Heart left ventricle (tissue), 16 donors: Measurements from ENCODE around the gene SCYL1. TPM values are rescaled to one million over a fixed set of nuclear protein-coding genes. Genes with fewer than 3 reads are reported as not detected.

ENCODE experiments used
- ATAC-seq, 4 donors: fragments of 200-7000 bp; cut with Tn5 transposase; one replicate each; pipeline ENCODE4 v1.9.1; 2020 to 2022; ENCODE audit warnings: moderate library complexity in 4 of 4, mild to moderate bottlenecking in 3 of 4, moderate number of reproducible peaks in 1 of 4
- DNase-seq, 5 donors: peaks; one replicate each; pipeline ENCODE4 v3.0.0-alpha.2; 2020
- H3K27ac ChIP-seq, 12 donors: fragments of 200-600 bp; sonication (generic) in 4 of 12; one replicate each; pipeline versions ENCODE4 v1.5.0 to v1.8.0; 2016 to 2022; ENCODE audit warnings: mild to moderate bottlenecking in 2 of 12
- H3K27me3 ChIP-seq, 9 donors: fragments of 200-600 bp; sonication (generic) in 2 of 9; one replicate each; pipeline versions ENCODE4 v1.5.1 to v1.8.0; 2016 to 2022; ENCODE audit warnings: mild to moderate bottlenecking in 3 of 9
- H3K36me3 ChIP-seq, 9 donors: fragments of 200-600 bp; sonication (generic) in 2 of 9; one replicate each; pipeline versions ENCODE4 v1.5.0 to v1.8.0; 2018 to 2022; ENCODE audit warnings: mild to moderate bottlenecking in 2 of 9
- H3K4me1 ChIP-seq, 12 donors: fragments of 200-600 bp; sonication (generic) in 4 of 12; one replicate each; pipeline versions ENCODE4 v1.5.0 to v1.8.0; 2016 to 2022; ENCODE audit warnings: mild to moderate bottlenecking in 3 of 12
- H3K4me3 ChIP-seq, 12 donors: fragments of 200-600 bp; sonication (generic) in 4 of 12; one replicate each; pipeline versions ENCODE4 v1.5.0 to v1.8.0; 2017 to 2022; ENCODE audit warnings: mild to moderate bottlenecking in 9 of 12, moderate library complexity in 4 of 12
- H3K9me3 ChIP-seq, 12 donors: fragments of 200-600 bp; sonication (generic) in 4 of 12; one replicate each; pipeline versions ENCODE4 v1.5.0 to v1.8.0; 2016 to 2022; ENCODE audit warnings: mild to moderate bottlenecking in 1 of 12
- CTCF ChIP-seq, 12 donors: fragments of 200-600 bp; sonication (generic) in 4 of 12; IDR thresholded peaks; one replicate each; pipeline versions ENCODE4 v1.5.0 to v1.8.0; 2018 to 2022; ENCODE audit warnings: antibody characterized with exemption in 12 of 12, mild to moderate bottlenecking in 5 of 12
- POLR2A ChIP-seq, 2 donors: fragments of 450-650 bp; IDR thresholded peaks; one replicate each; pipeline ENCODE4 v1.6.1; 2017; ENCODE audit warnings: antibody characterized with exemption in 2 of 2, mild to moderate bottlenecking in 2 of 2, moderate library complexity in 2 of 2
- WGBS, 4 donors: extraction: QIAGEN DNeasy Blood & Tissue Kit in 2 of 4; methylation state at CpG; one replicate each; pipeline versions ENCODE4 v1.1.5 to v1.1.7; 2013 to 2018; 5-methylcytosine and 5-hydroxymethylcytosine counted together
- intact Hi-C, 10 donors: fragments of 100-400 bp; cut with DNase I; formaldehyde crosslinking; loops; one replicate each; pipeline versions ENCODE4 v1.11.1 to v1.14.2; 2022
- polyA plus RNA-seq, 2 donors: library from polyadenylated mRNA; stranded (reverse); fragments of 200-250 nt; gene quantifications; one replicate each; pipeline ENCODE4 v1.2.3, GENCODE V29; 2013
- total RNA-seq, 9 donors: library from RNA; depleted of rRNA in 2 of 9; stranded (reverse); fragments of >200 nt in 2 of 9; fragmentation: NEBNext Ultra II Directional in 3 of 9; extraction: Animal tissue kit (Norgen Biotek cat#: 25700) in 3 of 9; gene quantifications; one replicate each; pipeline versions ENCODE4 v1.1.0 to v1.2.4, GENCODE V29; 2016 to 2023
- donor health status: ischemic (EF 13 %, LVEDD 7.1; RV severe dilation, severe dysfunction).
- donor health status: healthy with polysubstance abuse.
- donor health status: DM: no; HTN: yes; CAD: no.
- donor health status: DM: no; HTN: no; CAD: no.
- donor health status: ischemic (EF 25% LVEDD 6.9; RV normal size, moderate dysfunction).
- donor health status: ischemic (EF 25% LVEDD 5.7; RV mildly dilated, moderate dysfunction).
- donor health status: healthy.
- donor health status: DM: yes; HTN: yes; CAD: no.
- donor health status: ischemic (EF 35%, LVEDD 5.7; RV mildly dilated, moderate dysfunction).
- donor health status: nonischemic (EF 11% LVEDD 7.7; RV severe dilation, severe dysfunction).
- donor health status: DM: yes; HTN: yes; CAD: no.
- donor health status: PGD.
- donor health status: ischemic (EF 29% LVEDD 5.4; RV normal size, mild dysfunction).
- donor health status: nonischemic (EF 23%, LVEDD 6.1; RV moderate dilation, normal function).

SCYL1 gene
- total and polyA plus RNA-seq, 11 donors, result 51.6 to 135 (median 64.2) TPM

GRCh38 chr11:65574109-65574810 lies 49.4 kb downstream of the SCYL1 start:
- no peaks in the 10 kb centered on the region for H3K9me3 ChIP-seq
- ATAC-seq (peak; percentile 18 to 67 (median 59)), DNase-seq (peak; percentile 96 to 98 (median 97))
- H3K4me1 ChIP-seq, result peaks cover 17 to 86% (median 68%) of the 10 kb centered on the region in 12 donors
- peaks cover 0 to 6% (median 0%) of the 10 kb centered on the region in 9 donors for H3K27me3 ChIP-seq
- WGBS, 4 donors, result 1 to 3% (median 3%) methylated on average over 23 to 67 of the region's 67 CpGs
- peaks cover 0 to 14% (median 2%) of the 10 kb centered on the region in 9 donors for H3K36me3 ChIP-seq
- intact Hi-C loops, result loop anchor here in 5 of 10 donors (1.0 to 5.0 kb wide), 6 partner anchors 15 to 152 kb away; partner anchors contain the start of genes MAP3K11 (in 3 of the 5), NEAT1 (in 1 of the 5), PCNX3 (in 1 of the 5) and RELA (in 1 of the 5)
- peak overlapping the region; percentile 89 to 99 (median 96) for H3K27ac ChIP-seq
- peak overlapping the region; percentile 1 to 96 (median 78) for H3K4me3 ChIP-seq
- TF ChIP-seq CTCF (IDR thresholded peaks at IDR 0.05) (peak; percentile 93 to 100 (median 98)), POLR2A (IDR thresholded peaks at IDR 0.05) (peak in 1 of 2 donors; percentile 42)

GRCh38 chr11:65574811-65575567 lies 50.1 kb downstream of the SCYL1 start:
- Histone ChIP-seq H3K36me3 (peaks cover 0 to 21% (median 9%) of the 10 kb centered on the region in 9 donors), H3K27me3 (peaks cover 0 to 6% (median 0%) of the 10 kb centered on the region in 9 donors), H3K4me3 (peak overlapping the region; percentile 1 to 96 (median 79)), H3K27ac (peak overlapping the region; percentile 89 to 99 (median 96)), H3K4me1 (peaks cover 17 to 80% (median 65%) of the 10 kb centered on the region in 12 donors), H3K9me3 (no peaks in the 10 kb centered on the region)
- DNase-seq (peak in 1 of 5 donors; percentile 42), ATAC-seq (no peak)
- intact Hi-C loops, result loop anchor here in 8 of 10 donors (1.0 to 5.0 kb wide), 7 partner anchors 14 to 153 kb away; partner anchors contain the start of genes MAP3K11 (in 6 of the 8), NEAT1 (in 1 of the 8), PCNX3 (in 1 of the 8) and RELA (in 1 of the 8)
- no peak for TF ChIP-seq POLR2A (IDR thresholded peaks at IDR 0.05)
- no peak for TF ChIP-seq CTCF (IDR thresholded peaks at IDR 0.05)
- WGBS, 4 donors, result 28 to 42% (median 30%) methylated on average over 18 to 28 of the region's 28 CpGs

GRCh38 chr11:65575568-65576231 lies 50.8 kb downstream of the SCYL1 start, which contains the start of gene EHBP1L1:
Gene EHBP1L1 (plus strand): TSS chr11:65576053. CDS start chr11:65576303, 250 bp downstream.
- DNase-seq (peak; percentile 81 to 92 (median 84)), ATAC-seq (peak in 3 of 4 donors; percentile 1 to 32 (median 12))
- H3K27ac ChIP-seq, result peak within 1 kb of the TSS; percentile 89 to 99 (median 96)
- H3K36me3 ChIP-seq, result peaks cover 0 to 28% (median 16%) of the 10 kb centered on the region in 9 donors
- H3K4me3 ChIP-seq, result peak within 1 kb of the TSS; percentile 28 to 96 (median 79)
- intact Hi-C loops, result loop anchor here in 6 of 10 donors (2.0 to 5.0 kb wide), 6 partner anchors 13 to 39 kb away; partner anchors contain the start of genes MAP3K11 (in 4 of the 6) and PCNX3 (in 1 of the 6)
- 2 to 8% (median 2%) methylated on average over 17 to 69 of the region's 69 CpGs for WGBS, 4 donors
- H3K4me1 ChIP-seq, result peaks cover 17 to 77% (median 63%) of the 10 kb centered on the region in 12 donors
- H3K27me3 ChIP-seq, result no peaks in the 10 kb centered on the region
- no peaks in the 10 kb centered on the region for H3K9me3 ChIP-seq
- TF ChIP-seq CTCF (IDR thresholded peaks at IDR 0.05) (no peak), POLR2A (IDR thresholded peaks at IDR 0.05) (peak in 1 of 2 donors; percentile 38)
